Measurements from ENCODE around the gene YKT6.

GRCh38 chr7:44188480-44189225, 12.1 kb upstream of the YKT6 start:
- TF ChIP-seq CTCF (conservative IDR thresholded peaks at IDR 0.05) = no peak
- TF ChIP-seq EZH2 (IDR thresholded peaks at IDR 0.05; ENCODE audit: low read depth) = no peak

Data from PC-9 (cell line).